HG03565 (cell line): ENCODE data around the gene NTRK3.

Source experiments
- ATAC-seq: cut with Tn5 transposase; IDR thresholded peaks from one replicate; pipeline ENCODE4 v1.9.1; 2021; ENCODE audit warnings: mild to moderate bottlenecking, moderate library complexity; ENCODE audit not compliant: unreplicated experiment

NTRK3 gene

DNA sequence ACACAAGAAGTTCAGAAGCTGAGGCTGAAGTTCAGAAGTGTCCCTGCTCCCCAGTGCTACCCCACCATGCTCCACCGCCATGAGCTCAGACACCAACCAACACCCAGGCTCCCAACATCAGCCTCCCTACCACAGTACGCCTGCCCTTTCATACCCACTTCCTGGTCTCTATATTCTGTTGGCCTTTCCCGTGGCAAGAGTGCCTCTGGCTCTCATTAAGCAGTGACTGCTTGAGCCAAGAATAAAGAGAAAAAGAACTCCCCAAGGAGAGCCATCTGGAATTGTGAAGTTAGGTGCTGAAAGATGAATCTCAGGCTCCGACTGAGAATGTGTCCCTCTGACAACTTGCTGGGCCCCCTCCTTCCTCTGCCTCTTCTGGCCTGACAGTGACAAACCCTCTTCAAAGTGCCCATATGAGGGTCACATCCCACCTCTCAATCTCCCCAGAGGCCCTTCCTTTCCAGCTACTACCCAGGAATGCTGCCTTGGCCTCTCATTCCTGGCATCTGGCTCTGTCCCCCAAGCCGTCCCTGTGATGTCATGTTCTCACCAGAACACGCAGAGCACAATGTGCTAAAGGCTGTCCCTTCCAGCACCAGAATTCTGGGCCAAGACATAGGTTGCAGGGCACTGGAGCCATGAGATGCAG is 306.8 kb downstream of the NTRK3 start:
- no peak for ATAC-seq

DNA sequence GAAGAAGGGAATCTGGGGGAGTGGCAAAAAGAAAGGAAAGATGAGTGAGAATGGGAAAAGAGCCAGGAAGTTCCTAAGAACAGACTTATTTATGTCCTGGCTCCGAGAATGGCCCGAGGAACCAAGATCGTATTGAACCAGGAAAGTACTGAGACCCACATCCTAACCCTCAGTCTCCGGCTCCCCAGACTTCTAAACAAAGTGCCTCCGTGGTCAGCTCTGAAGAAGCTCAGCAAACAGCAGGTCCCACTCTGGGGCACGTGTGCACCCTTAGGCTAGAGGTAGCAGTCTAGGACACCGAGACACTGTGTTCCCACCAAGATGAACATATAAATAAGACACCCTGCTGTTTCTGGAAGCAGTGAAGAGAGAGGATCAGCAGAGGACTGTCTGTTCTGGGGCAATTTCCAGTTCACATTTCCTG is 307.4 kb downstream of the NTRK3 start:
- no peak for ATAC-seq

DNA sequence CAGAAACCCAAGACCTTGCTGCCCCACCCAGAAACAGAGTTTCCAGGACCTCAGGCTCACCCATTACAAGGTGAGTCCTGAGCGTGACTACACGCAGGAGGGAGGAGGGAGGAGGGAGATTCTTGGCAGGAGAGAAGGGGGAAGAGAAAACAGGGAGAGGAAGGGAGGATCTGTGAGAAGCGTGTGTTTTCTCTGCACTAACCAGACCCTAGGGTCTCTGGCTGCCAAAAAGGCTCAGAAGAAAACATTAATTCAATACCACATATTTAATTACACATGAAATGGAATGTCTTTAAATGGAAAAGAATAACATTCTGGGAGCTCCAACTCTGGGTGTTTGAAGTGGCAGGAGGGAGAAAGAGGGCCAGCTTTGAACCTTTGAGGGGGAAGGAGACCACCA is 309.0 kb downstream of the NTRK3 start:
- ATAC-seq, result no peak

DNA sequence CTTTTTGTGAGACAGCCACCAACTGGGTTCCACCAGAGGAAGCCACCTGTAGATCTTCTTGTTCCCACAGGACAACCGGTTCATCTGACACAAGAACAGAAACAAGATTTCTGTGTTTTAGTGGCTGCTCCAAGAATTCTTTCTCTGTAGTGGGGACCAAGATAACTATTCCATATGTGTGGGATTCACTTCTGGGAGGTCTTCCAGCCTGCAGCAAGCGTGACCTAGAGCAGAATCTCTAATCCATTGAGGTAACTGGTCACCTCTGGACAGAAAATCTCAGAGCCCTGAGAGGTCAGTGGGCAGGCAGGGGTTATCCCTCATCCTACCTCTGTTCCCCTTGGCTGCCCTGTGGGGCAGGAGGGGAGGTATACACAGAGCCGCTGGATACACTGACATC is 311.3 kb downstream of the NTRK3 start:
- no peak for ATAC-seq

DNA sequence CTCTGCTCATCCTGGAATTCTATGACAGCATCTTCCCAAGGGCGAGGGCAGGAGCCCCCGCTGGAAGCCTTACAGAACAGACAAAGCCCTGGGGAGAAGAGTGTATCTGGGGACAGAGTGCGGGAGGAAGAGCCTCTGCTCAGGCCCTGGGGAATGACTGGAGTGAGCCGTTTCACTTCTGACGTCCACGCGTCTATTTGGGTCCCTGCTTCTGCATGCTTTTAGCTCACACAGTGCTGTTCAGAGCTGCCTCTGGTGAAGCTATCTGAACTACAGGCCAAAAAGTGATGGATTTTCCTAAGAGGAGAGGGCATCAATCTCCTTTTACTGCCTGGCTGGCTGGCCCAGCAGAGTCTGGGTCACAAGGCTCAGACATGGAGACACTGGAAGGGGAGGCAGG is 311.8 kb downstream of the NTRK3 start:
- ATAC-seq, result no peak

DNA sequence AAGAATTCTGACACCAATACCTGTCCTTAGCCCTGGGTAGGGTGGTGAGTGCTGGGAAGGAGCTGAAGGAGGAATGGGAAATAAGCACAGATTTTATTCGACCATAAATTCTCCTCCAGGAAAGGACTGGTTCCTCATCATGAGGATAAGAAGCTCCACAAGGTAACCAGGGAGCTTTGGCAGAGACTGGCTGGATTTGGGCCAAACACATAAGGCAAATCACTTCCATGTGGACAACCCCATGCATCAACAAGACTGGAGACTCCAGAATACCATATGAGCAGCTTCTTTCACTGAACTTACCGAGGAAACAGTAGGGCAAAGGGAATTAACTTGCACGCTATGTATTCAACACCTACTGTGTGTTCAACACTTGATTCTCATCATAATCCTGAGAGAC is 312.5 kb downstream of the NTRK3 start:
- ATAC-seq, result no peak

DNA sequence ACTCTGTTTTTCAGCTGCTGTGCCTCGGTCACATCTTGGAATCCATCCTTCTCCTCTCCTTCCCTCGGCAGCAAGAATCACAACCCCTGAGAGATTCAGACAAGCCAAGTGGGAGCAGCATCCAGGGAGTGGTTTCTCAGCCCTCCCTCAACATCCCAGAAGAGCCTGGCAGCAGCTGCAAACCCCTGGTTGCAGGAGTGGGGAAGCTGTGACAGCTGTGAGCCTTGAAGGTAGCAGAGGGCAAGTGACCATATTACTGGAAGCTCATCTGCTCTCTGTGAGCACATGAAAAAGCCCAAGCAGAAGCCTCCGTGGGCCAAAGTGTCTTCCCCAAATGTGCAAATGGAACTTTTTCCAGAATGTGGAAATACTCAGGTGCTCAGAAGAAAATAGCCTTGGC is 312.9 kb downstream of the NTRK3 start:
- ATAC-seq, result no peak

DNA sequence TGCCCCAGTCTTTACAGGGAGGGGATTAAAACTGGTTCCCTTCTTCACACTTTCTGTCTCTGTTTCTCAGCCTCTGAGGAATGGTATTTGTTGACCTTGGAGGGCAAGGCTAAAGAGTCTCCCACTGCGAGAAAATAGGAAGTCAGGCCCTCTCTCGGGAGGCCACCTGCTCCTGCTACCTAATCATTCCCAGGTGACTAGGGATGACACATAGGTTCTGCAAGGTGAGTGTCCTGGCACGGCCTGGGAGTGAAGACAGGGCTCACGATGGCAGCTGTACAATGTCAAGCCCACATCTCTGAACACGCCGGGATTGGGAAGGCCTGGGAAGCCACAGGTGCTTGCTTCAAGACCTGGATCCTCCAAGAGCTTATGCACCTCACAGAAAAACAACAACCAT is 314.2 kb downstream of the NTRK3 start:
- no peak for ATAC-seq

DNA sequence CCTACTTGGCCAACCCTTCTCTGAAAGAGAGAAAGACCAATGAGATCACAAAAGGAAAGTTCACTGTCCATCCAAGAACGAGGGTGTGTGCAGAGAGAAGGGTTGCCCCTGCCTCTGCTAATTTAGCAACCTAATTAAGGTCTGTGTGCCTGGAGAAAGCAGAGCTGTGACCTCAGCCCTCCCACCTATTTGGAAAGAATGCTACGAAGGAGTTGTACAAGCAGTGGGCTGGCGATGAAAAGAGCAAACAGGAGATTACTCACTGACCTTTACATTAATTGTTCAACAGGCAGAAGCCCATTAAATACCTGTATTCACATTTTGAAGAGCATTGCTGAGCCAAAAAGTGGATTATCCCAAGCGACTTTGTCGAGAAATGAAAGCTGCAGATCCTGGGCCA is 314.9 kb downstream of the NTRK3 start:
- no peak for ATAC-seq

DNA sequence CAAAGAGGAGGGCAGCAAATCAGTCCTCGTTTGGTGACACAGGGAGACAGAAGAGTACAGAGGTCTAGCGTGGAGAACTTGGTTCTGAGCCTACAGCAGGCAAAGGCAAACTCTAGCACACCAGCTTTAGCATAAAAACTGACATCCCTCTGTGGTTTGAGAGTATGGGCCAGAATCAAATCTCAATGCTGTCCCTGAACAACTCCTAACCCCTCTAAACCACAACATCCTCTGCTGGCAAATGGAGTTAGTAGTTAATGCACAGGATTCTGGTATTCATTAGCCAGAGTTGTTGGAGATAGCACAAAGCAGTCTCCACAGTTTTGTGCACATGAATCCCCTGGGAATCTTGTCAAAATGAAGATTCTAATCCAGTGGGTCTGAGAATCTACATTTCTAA is 315.8 kb downstream of the NTRK3 start:
- ATAC-seq, result no peak

DNA sequence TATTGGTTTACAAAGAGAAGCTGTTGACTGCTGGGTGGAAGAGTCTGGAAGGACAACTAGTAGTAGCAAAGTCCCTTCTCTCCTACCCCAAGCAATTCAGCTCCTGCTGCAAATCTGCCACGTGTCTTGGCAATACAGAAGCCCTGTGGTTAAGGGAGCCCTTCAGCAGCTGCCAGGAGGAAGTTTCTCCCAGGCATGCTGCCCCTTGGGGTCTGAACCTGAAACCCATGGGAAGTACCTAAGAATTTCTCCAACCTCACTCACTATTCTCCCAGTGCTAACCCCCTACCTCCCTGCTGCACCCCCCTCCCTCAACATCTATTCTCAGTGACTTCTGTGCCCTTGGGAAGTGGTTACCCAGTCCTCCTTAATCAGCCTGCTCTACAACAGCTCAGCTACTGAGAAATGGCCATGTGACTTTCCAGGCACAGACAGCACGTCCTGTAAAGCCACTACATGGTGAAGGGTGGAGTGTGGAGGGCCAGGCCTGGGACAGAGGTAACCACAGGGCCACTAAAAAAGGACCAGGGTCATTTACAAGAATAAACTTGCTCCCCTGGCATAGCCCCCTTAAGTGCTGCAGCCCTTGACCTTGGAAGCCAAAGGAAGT is 316.6 kb downstream of the NTRK3 start:
- ATAC-seq, result no peak

DNA sequence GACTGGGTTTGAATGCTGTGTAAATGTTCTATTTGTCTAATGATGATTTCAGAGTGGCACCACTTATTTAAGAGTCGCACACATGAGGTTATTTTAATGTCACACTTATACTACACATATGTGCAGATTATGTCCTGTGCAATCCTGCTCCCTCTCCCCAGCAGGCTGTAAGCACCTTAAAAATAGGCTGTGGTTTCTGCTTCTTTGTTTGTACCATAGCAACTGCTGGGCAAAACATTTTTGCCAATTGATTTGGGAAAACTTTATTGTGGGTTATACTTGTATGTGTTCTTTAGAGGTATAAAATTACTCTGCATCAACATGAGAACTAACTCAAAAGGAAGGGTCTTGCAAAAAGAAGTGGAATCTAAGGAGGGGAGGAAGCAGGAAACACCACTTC is 318.5 kb downstream of the NTRK3 start:
- no peak for ATAC-seq

DNA sequence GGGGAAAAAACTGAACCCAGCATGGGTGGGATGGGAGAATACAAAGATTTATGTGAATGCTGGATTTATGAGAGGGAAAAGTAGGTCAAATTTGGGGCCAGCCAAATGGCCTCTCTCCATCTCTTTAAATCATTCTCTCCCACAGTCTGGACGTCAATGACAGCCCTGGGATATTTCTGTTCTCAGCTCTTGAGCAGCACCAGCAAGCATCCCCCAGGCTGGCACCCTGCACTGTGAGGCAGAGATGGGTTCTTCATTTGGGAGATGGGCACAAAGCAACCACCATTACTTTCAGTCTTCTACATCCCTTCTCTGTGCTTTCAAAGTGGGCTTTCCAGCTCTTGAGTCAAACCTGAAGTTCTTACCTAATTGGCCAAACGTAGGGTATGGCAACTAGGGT is 321.0 kb downstream of the NTRK3 start:
- ATAC-seq, result no peak

DNA sequence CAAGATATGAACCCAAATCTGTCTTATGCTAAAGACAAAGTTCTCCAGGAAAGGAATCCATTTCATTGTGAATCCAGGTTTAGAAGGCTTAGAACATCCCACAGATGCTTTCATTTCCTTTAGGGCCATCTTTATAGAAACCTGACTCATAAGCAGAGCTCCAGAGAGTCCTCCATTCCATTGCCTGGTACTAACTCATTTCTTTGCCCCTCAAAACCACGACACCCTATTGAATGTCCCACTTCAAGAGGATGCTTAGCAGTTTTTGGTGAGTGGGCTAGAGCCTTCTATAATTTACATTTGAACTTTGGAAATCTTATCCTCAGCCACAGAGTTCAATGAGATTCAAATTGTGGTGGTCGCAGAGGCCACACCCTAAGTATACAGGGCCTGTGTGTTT is 325.0 kb downstream of the NTRK3 start:
- no peak for ATAC-seq

DNA sequence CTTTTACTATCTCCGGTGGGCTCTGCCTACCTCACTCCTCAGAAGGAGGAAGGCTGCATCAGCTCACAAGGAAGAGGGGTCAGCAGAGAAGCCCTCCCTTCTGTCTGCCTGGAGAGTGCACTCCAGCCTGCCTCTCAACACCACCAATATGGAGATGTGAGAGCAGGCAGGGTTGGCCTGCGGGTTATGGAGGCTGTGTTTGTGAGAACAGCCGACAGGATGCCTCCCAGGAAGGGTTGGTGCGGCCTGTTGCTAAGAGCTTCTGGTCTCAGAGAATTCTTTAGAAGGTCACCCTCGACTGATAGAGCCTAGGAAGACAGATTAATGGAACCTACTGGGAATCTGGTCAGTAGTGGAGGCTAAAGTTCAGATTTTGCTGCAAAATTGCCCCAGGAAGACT is 326.1 kb downstream of the NTRK3 start:
- no peak for ATAC-seq

DNA sequence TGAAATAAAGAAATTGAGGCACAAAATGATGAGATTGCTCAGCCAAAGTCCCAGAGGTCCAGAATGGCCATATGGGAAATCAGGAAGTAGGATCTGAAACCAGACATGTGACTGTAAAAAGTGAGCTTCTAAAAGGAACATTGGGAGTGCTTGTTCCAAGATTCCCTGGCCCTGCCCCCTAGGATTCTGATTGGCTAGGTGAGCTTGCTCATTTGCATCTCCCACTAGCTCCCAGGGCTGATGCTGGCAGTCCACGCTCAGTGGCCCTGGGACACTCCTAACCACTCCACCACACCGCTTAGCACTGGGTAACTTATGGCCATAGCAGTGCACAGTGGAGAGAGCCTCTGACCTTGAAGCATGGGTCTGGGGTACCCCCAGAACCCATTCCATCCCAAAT is 326.7 kb downstream of the NTRK3 start:
- ATAC-seq, result no peak

DNA sequence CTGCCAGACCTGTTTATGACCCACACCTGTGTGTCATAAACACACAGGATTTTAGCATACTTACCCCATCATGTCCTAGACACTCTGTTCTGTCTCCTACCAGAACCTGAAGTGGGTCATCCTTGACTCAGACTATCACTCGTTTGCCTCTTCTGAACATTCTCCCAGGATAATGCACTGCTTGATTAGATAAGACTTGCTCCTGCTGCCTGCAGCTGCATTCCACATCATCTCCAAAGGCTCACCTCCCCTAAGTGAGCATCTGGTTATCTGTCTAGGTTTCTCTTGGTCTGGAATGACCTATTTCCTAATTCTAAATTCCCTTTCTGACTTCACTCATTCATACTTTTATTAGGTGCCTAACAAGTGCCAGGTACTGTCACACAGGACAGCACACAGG is 332.1 kb downstream of the NTRK3 start:
- ATAC-seq, result no peak

DNA sequence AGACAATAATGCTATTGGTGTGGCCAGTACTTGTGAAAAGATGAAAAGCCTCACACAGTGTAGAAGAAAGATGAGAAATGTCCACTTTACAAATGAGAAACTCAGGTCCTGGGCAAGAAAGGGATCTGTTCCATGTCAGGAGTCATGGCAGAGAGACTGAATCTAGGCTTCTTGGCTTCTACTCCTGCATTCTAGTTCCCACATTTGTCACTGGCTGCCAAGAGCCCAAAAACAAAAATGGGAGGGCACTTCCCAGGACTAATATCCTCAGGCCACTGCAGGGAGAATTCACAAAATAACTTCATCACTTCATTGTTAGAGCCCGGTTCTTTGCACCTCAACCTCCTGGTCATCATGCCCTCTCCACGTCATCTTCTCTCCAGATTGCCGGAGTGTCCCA is 337.5 kb downstream of the NTRK3 start:
- ATAC-seq, result no peak

DNA sequence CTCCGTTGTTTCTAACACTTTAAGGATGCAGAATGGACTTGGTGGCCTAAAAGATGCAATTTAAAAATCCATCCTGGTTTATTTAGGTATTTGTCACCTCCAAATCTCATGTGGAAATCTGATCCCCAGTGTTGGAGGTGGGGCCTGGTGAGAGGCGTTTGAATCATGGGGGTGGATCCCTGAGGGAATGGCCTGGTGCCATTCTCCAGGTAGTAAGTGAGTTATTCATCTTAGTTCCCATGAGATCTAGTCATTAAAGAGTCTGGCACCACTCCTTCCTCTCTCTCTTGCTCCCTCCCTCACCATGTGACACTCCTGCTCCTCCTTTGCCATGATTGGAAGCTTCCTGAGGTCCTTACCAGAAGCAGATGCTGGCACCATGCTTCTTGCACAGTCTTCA is 339.1 kb downstream of the NTRK3 start:
- ATAC-seq, result no peak

DNA sequence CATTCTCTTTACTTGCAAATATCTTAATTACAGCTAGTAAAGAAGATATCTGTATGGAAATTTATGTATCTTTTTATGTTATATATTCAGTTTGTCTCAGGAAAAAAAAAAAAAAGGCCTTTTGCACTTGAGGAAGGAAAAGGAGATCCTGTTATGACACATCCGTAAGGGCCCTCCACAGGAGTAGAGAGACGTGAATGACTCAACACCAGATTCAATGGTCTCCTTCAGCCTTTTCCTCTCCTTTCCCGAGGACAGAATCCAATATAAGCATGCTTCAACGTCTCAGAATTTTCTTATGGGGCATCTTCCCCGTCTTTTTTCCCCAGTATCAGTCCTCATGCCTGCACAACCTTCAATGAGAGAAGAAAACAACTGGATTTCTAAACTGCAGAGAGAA is 340.3 kb downstream of the NTRK3 start:
- ATAC-seq, result no peak

DNA sequence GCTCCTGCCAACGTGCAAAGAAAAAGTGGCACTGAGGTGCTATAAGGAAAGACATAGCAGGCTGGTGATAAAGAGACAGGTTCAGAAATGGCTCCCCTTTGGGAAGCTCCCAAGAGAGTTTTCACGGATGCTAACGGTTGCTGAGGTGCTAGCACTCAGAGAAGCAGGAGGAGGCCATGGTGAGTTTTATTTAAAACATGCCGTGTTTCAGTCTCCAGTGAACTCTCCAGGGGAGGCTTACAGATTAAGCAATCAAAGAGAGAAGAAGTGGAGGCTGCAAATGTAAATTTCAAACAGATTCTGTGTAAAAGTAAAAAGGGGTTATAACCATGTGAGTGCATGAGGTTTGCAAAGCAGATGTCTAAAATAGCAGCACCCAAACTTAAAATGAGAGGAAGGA is 346.2 kb downstream of the NTRK3 start:
- no peak for ATAC-seq

DNA sequence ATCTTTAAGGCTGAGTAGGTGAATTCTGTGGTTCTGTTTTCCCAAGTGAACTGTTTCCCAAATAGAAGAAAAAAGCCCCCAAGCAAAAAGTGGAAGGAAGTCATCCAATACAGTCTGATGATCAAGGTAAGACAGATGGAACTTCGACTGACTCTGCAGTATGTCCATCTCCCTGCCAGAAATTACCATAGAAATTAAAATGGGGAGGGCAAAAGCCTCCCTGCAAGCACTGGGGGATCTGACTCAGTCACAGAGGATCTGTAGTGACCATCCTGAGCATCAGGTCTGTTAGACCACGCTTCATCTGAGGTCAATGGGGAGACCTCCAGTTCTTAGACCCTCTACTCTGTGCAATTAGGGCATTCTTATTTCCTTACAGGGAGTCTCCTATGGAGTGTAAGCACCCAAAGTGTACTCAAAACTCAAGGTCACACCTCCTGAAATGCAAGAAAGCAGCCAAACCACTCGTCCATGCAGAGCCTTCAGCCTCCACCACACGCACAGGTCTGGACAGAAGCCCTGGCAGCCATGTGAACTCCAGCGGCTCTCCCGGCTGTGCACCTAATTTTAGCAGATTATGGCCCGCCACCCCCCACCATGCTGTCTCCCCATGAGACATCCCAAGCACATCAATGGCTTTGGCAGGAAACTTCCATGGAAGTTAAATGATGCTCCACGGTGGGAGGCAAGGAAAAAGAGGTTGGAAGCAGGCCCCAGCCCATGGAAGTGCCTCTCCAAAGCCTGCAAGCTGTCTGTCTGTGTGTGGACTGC is 348.7 kb downstream of the NTRK3 start:
- no peak for ATAC-seq
